HG03025 (cell line): Measurements from ENCODE around the gene RASL12.
"Not testable (repeated sequence)": the region's sequence is repeated elsewhere in the genome, so short reads cannot be mapped to it uniquely, and the experiment has no call there.

Source experiments
- ATAC-seq: cut with Tn5 transposase; IDR thresholded peaks from one replicate; pipeline ENCODE4 v1.9.1; 2021; ENCODE audit warnings: mild to moderate bottlenecking, moderate library complexity; ENCODE audit not compliant: unreplicated experiment, low FRiP score

Gene RASL12

GRCh38 chr15:65057549-65057940, 10.2 kb downstream of the RASL12 start:
- no peak for ATAC-seq

- ATAC-seq: no peak
These were observed 10.8 kb downstream of the RASL12 start for GRCh38 chr15:65056868-65057548.

DNA sequence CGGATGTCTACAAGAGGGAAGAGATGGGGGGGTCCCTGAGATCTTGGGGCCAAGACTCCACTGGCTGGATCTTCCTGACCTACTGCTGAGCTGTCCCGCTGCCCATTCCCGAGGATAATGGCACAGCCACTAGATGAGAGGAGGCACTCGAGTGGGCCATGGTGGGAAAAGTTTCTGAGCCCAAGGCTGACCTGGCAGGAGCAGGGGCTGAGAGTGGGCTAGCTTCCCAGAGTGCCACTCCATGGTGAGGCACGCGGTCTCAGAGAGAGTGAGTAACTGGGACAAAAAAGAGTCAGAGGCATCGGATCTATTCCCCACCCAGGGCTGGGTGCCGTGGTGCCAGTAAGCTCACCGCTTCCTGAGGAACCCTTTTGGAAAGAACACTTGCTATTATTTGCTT, 11.7 kb downstream of the RASL12 start:
- ATAC-seq: no peak

DNA sequence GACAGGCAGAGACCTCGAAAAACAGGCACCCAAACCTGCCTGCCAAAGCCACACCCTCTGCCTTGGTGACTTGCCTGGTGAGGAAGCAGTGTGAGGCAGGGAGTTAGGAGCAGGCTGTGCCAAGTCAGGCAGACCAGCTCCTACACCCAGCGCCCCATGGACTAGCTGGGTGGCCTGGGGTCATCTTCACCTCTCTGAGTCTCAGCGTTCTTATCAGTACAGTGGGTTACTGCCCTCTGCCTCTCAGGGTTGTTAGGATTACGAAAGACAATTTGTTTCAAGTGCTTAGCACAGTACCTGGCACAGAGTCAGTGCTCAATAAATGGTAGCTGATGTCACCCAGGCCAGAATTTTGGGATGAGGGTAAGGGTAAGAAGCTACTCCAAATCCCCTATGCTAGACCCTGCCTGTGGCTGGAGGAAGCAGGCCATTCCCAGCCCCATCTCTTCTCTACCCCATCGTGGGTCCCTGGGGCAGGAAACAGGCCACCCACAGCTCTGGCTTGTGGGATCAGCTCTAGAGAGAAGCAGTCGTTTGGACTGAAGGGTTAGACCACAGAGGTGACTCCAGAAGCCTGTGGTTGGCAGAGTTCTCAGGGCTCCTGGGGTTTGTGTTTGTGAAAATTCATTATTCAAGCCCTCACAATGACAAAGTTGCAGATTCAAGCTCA, 12.5 kb downstream of the RASL12 start:
- no peak for ATAC-seq

GRCh38 chr15:65054333-65055200, 13.2 kb downstream of the RASL12 start:
- no peak for ATAC-seq

DNA sequence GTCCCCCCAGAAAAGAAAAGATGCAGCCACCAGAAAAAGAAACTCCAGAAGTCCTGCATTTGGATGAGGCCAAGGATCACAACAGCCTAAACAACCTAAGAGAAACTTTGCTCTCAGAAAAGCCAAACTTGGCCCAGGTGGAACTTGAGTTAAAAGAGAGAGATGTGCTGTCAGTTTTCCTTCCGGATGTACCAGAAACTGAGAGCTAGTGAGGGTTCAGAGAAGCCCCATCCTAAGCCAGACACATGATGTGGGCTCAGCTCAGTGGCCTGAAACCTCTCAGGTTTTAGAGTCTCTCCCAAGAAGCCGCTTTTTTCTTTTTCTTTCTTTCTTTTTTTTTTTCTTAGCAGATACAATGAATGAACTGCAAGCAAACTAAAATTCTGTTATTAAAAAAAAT, 14.8 kb downstream of the RASL12 start:
- ATAC-seq: no peak

GRCh38 chr15:65051266-65051665, 16.5 kb downstream of the RASL12 start:
- no peak for ATAC-seq

GRCh38 chr15:65050270-65050669, 17.5 kb downstream of the RASL12 start:
- no peak for ATAC-seq

DNA sequence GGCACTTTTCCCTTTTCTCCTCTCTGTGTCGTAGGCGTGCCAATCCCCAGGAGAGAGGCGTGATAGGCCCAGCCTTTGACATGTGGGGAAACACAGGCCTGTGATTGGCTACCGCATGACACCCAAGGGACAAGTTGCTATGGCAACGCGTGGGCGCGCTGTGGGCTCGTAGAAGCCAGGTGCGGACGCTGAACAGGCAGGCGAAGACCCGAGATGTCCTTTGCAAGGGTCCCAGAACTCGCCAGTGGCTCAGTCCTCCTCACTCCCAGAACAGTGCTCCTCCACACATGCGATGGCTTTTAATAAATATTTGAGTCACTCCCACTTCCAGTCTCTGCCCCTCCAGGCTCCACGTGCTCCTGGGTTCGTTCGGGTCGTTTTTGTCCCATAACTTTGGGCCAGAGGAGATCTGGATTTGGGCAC, 18.4 kb downstream of the RASL12 start:
- ATAC-seq: no peak

GRCh38 chr15:65048241-65048640, 19.6 kb downstream of the RASL12 start:
- ATAC-seq: no peak

GRCh38 chr15:65044724-65045481, 22.9 kb downstream of the RASL12 start, which contains the start of gene SLC51B:
Gene SLC51B (plus strand): TSS chr15:65045387. CDS start chr15:65050005, 4,618 bp downstream.
- no peak for ATAC-seq

- ATAC-seq: not testable (repeated sequence)
These were observed 23.6 kb downstream of the RASL12 start for GRCh38 chr15:65044218-65044617.

- ATAC-seq: no peak
These were observed 24.9 kb downstream of the RASL12 start for GRCh38 chr15:65042776-65043327.

- no peak for ATAC-seq
These were observed 26.0 kb downstream of the RASL12 start for GRCh38 chr15:65041787-65042186.

- no peak for ATAC-seq
These were observed 27.3 kb downstream of the RASL12 start for GRCh38 chr15:65040461-65040860.

GRCh38 chr15:65038836-65039235, 29.0 kb downstream of the RASL12 start:
- no peak for ATAC-seq

DNA sequence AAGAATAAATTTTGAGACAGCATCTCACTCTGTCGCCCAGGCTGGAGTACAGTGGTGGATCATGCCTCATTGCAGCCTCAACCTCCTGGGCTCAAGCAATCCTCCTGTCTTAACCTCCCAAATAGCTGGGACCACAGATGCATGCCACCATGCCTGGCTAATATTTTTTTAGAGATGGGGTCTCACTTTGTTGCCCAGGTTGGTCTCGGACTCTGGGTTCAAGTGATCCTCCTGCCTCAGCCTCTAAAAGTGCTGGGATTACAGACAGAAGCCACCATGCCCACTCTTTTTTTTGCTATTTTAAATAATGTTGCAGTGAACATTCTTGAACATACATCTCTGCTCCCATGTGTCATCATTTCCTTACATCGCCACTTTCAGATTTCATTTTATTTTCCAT, 29.4 kb downstream of the RASL12 start:
- no peak for ATAC-seq

- ATAC-seq: no peak
These were observed 30.5 kb downstream of the RASL12 start for GRCh38 chr15:65037309-65037708.

DNA sequence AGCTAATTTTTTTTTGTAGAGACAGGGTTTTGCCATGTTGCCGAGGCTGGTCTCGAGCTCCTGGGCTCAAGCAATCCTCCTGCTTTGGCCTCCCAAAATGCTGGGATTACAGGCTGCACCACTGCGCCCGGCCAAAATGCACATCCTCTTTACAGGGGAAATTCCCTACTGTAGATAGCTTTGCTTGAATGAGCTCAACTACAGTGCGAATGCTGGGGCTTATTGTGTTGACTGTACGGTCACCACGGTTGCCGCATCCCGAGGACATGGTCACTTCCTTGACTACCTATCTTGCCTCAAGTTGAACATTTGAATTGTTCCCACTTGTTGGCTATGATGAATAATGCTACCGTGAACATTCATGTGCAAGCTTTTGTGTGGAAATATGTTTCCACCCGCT, 33.1 kb downstream of the RASL12 start:
- ATAC-seq: no peak

DNA sequence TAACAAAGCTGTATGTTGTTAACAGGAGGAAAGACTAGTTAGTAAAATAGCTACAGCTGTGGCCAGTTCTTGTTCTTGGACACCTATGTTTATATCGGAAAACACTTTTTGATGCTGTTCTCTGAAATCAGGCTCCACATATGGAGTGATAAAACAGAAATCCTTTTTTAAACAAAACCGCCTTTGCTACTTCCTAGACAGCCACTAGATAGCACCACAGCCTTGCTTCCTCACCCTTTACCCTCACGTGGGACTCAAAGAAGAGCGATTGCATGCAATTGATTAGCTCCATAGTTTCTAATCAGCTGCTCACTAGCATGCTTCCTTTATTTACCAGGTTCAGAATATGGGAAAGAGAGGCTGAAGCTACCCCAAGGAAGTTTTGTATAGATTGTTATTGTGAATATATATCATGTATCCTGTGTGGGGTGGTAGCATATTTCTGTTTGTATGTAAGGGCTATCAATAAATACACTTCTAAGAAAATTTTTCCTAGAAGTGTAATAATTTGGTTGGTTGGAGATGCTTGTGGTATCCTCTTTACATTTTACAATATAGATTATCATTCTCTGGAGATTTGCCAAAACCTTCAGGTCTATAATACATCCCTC, 34.0 kb downstream of the RASL12 start:
- no peak for ATAC-seq
